Left lung (tissue), 10 donors: ENCODE results near the gene FHIT. TPM values are rescaled to one million over a fixed set of nuclear protein-coding genes. Genes with fewer than 3 reads are reported as not detected.

Experiments used
- ATAC-seq: fragments of 200-7000 bp; cut with Tn5 transposase; one replicate; pipeline ENCODE4 v1.9.1; 2020; ENCODE audit warnings: moderate library complexity
- DNase-seq, 4 donors: peaks; one replicate each; pipeline ENCODE4 v3.0.0-alpha.2; 2013 to 2020
- H3K27ac ChIP-seq, 2 donors: fragments of 200-600 bp; sonication (generic) in 1 of 2; one replicate each; pipeline versions ENCODE4 v1.5.0 to v1.8.0; 2020 to 2021
- H3K27me3 ChIP-seq, 2 donors: fragments of 200-600 bp; sonication (generic) in 1 of 2; one replicate each; pipeline versions ENCODE4 v1.5.0 to v1.8.0; 2020 to 2021
- H3K36me3 ChIP-seq, 2 donors: fragments of 200-600 bp; sonication (generic) in 1 of 2; one replicate each; pipeline versions ENCODE4 v1.5.0 to v1.8.0; 2020 to 2021
- H3K4me1 ChIP-seq, 2 donors: fragments of 200-600 bp; one replicate each; pipeline ENCODE4 v1.8.0; 2021
- H3K4me3 ChIP-seq, 2 donors: fragments of 200-600 bp; sonication (generic) in 1 of 2; one replicate each; pipeline versions ENCODE4 v1.5.0 to v1.8.0; 2020 to 2021; ENCODE audit warnings: mild to moderate bottlenecking in 1 of 2
- H3K9me3 ChIP-seq, 2 donors: fragments of 200-600 bp; sonication (generic) in 1 of 2; one replicate each; pipeline versions ENCODE4 v1.5.0 to v1.8.0; 2020 to 2021
- CTCF ChIP-seq, 2 donors: fragments of 200-600 bp; sonication (generic) in 1 of 2; IDR thresholded peaks; one replicate each; pipeline versions ENCODE4 v1.5.0 to v1.8.0; 2021; ENCODE audit warnings: antibody characterized with exemption in 2 of 2
- intact Hi-C, 2 donors: fragments of 100-400 bp; cut with DNase I; formaldehyde crosslinking; loops; one replicate each; pipeline versions ENCODE4 v1.11.2 to v1.14.2; 2022
- polyA plus RNA-seq, 6 donors: library from polyadenylated mRNA; unstranded; fragments of 120-200 nt; gene quantifications; one replicate each; pipeline ENCODE4 v1.2.1, GENCODE V29; 2013; ENCODE audit not compliant: insufficient read length in 6 of 6
- total RNA-seq, 2 donors: library from RNA; stranded (reverse); fragmentation: NEBNext Ultra II Directional; extraction: Animal tissue kit (Norgen Biotek cat#: 25700); gene quantifications; one replicate each; pipeline ENCODE4 v1.2.1, GENCODE V29; 2021
- donor health status: DM: no; HTN: yes; CAD: no.
- donor health status: DM: no; HTN: no; CAD: no.

Gene FHIT
- total and polyA plus RNA-seq, 8 donors, result 8.5 to 16.3 (median 9.7) TPM

- ATAC-seq, result no peak
- no peak for DNase-seq
- Histone ChIP-seq H3K4me3 (no peak overlapping the region), H3K27ac (no peak overlapping the region), H3K36me3 (no peaks in the 10 kb centered on the region), H3K27me3 (no peaks in the 10 kb centered on the region), H3K4me1 (no peaks in the 10 kb centered on the region), H3K9me3 (peaks cover 0 to 3% of the 10 kb centered on the region in 2 donors)
- no peak for TF ChIP-seq CTCF (IDR thresholded peaks at IDR 0.05)
- intact Hi-C loops, result no loop called here
Measured at GRCh38 chr3:60979461-60980341, 271.6 kb downstream of the FHIT start.

DNA sequence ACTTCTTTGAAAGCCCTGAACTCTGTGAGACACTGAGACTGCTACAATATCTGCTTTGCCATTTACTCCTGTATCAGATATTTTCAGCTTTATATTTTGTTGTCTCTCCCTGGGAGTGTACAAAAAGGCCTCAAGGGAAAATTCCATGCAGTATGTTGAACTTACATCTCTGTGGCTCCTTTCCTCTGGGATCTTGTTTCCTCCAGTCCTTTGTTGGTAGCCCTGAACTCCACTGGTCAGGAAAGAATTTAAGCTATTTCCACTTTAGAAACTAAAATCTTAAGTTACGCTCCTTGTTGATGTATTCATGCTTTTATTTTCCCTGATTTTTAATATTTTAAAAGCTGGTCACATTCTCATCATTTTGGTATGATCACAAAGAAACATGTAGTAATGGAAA is 277.9 kb downstream of the FHIT start:
- intact Hi-C loops, result no loop called here
- Histone ChIP-seq H3K4me3 (no peak overlapping the region), H3K36me3 (no peaks in the 10 kb centered on the region), H3K4me1 (no peaks in the 10 kb centered on the region), H3K27me3 (no peaks in the 10 kb centered on the region), H3K9me3 (peaks cover 0 to 23% of the 10 kb centered on the region in 2 donors), H3K27ac (no peak overlapping the region)
- TF ChIP-seq CTCF (IDR thresholded peaks at IDR 0.05), result no peak
- DNase-seq (no peak), ATAC-seq (no peak)

DNA sequence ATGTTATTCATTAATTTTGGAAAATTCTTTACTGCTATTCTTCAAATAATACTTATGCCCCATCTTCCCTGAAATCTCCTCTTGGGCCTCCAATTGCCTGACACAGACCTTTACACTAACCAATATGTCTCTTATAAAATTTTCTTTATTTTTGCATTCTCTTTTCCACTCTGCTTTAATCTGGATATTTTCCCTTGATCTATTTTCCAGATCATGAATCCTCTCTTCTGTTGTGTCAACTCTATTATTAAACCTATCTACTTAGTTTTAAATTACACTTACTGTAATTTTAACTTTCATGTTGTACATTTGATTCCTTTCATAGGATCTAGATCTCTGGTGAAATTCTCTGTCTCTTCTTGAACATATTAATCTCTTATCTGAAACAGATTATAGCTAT is 278.7 kb downstream of the FHIT start:
- no peaks in the 10 kb centered on the region for H3K36me3 ChIP-seq
- no peak overlapping the region for H3K27ac ChIP-seq
- no peak overlapping the region for H3K4me3 ChIP-seq
- ATAC-seq (no peak), DNase-seq (no peak)
- H3K9me3 ChIP-seq, result peaks cover 0 to 23% of the 10 kb centered on the region in 2 donors
- intact Hi-C loops, result no loop called here
- no peaks in the 10 kb centered on the region for H3K4me1 ChIP-seq
- no peaks in the 10 kb centered on the region for H3K27me3 ChIP-seq
- TF ChIP-seq CTCF (IDR thresholded peaks at IDR 0.05), result no peak

- Histone ChIP-seq H3K27ac (no peak overlapping the region), H3K27me3 (no peaks in the 10 kb centered on the region), H3K4me3 (no peak overlapping the region), H3K9me3 (peaks cover 0 to 23% of the 10 kb centered on the region in 2 donors), H3K36me3 (no peaks in the 10 kb centered on the region), H3K4me1 (no peaks in the 10 kb centered on the region)
- ATAC-seq (no peak), DNase-seq (no peak)
- intact Hi-C loops, result no loop called here
- TF ChIP-seq CTCF (IDR thresholded peaks at IDR 0.05), result no peak
Measured at GRCh38 chr3:60970850-60971249, 280.4 kb downstream of the FHIT start.

- H3K36me3 ChIP-seq, result no peaks in the 10 kb centered on the region
- no peaks in the 10 kb centered on the region for H3K4me1 ChIP-seq
- no peak for TF ChIP-seq CTCF (IDR thresholded peaks at IDR 0.05)
- H3K27ac ChIP-seq, result no peak overlapping the region
- ATAC-seq (no peak), DNase-seq (no peak)
- intact Hi-C loops, result no loop called here
- no peaks in the 10 kb centered on the region for H3K27me3 ChIP-seq
- peaks cover 0 to 12% of the 10 kb centered on the region in 2 donors for H3K9me3 ChIP-seq
- H3K4me3 ChIP-seq, result no peak overlapping the region
Measured at GRCh38 chr3:60967141-60967540, 284.1 kb downstream of the FHIT start.
